Ureter (tissue), 1 donor: ENCODE data around the gene KRTAP4-16. TPM values are rescaled to one million over a fixed set of nuclear protein-coding genes. Genes with fewer than 3 reads are reported as not detected.
"Not testable (repeated sequence)": the region's sequence is repeated elsewhere in the genome, so short reads cannot be mapped to it uniquely, and the experiment has no call there.

Experiments used
- DNase-seq: peaks from one replicate; pipeline ENCODE4 v3.0.0-alpha.2; 2020; ENCODE audit warnings: low spot score
- total RNA-seq: library from RNA; stranded (reverse); gene quantifications from one replicate; pipeline ENCODE4 v1.2.4, GENCODE V29; 2023
- donor health status: DM: yes; HTN: yes; CAD: no.

Gene KRTAP4-16
- total RNA-seq, 1 donor from 2014 or later = not detected

- DNase-seq = no peak
These were observed 25.2 kb downstream of the KRTAP4-16 start for GRCh38 chr17:41076788-41077187.

GRCh38 chr17:41073676-41074075, 28.3 kb downstream of the KRTAP4-16 start:
- DNase-seq = no peak

- no peak for DNase-seq
These were observed 30.2 kb downstream of the KRTAP4-16 start for GRCh38 chr17:41071606-41072360.

- DNase-seq = no peak
These were observed 33.0 kb downstream of the KRTAP4-16 start for GRCh38 chr17:41069031-41069430.

GRCh38 chr17:41067281-41067680, 34.7 kb downstream of the KRTAP4-16 start:
- DNase-seq = no peak

GRCh38 chr17:41065829-41066624, 36.0 kb downstream of the KRTAP4-16 start, which contains the start of gene KRTAP2-4:
Gene KRTAP2-4, minus strand, starts transcription at chr17:41065879. Its CDS starts 34 bp downstream, at chr17:41065845.
- no peak for DNase-seq

GRCh38 chr17:41065016-41065689, 36.9 kb downstream of the KRTAP4-16 start:
- not testable (repeated sequence) for DNase-seq

- no peak for DNase-seq
These were observed 37.7 kb downstream of the KRTAP4-16 start for GRCh38 chr17:41064301-41064700.

GRCh38 chr17:41063449-41063848, 38.6 kb downstream of the KRTAP4-16 start:
- no peak for DNase-seq

- DNase-seq = no peak
These were observed 40.0 kb downstream of the KRTAP4-16 start for GRCh38 chr17:41061964-41062363.

GRCh38 chr17:41060052-41060604, 41.9 kb downstream of the KRTAP4-16 start, which contains the start of gene KRTAP2-3:
Gene KRTAP2-3, minus strand, starts transcription at chr17:41060114. Its CDS starts 64 bp downstream, at chr17:41060050.
- no peak for DNase-seq

- not testable (repeated sequence) for DNase-seq
These were observed 42.5 kb downstream of the KRTAP4-16 start for GRCh38 chr17:41059276-41060051.

- DNase-seq = no peak
These were observed 43.3 kb downstream of the KRTAP4-16 start for GRCh38 chr17:41058741-41059140.

GRCh38 chr17:41057547-41057946, 44.5 kb downstream of the KRTAP4-16 start:
- no peak for DNase-seq

- DNase-seq = not testable (repeated sequence)
These were observed 46.9 kb downstream of the KRTAP4-16 start, which contains the start of gene KRTAP2-2 for GRCh38 chr17:41055130-41055529. Gene KRTAP2-2, minus strand, starts transcription at chr17:41055230. Its CDS starts 19 bp downstream, at chr17:41055211.

GRCh38 chr17:41054556-41054955, 47.5 kb downstream of the KRTAP4-16 start:
- not testable (repeated sequence) for DNase-seq

- DNase-seq = no peak
These were observed 48.0 kb downstream of the KRTAP4-16 start for GRCh38 chr17:41054025-41054424.

GRCh38 chr17:41052566-41052965, 49.4 kb downstream of the KRTAP4-16 start:
- no peak for DNase-seq
